Measurements from ENCODE around the gene CTPS1.

Gene CTPS1

DNA sequence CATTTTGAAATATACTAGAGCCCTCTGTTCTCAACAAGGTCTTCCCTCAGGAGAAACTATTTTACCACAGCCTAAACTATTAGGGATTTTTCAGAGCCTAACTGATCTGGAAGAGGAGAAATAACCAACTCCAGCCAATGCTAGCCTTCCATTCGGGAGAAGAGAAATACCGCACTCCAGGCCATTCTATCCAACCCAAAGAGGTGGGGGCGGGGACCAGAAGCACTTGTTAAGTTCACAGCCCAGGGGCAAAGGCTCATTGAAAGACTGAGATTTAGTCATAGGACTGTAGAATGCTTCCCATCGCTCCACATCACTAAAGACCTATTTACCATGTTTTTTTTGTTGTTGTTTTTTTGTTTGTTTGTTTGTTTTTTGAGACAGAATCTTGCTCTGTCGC, 77.4 kb downstream of the CTPS1 start:
- no peak overlapping the region for H3K4me3 ChIP-seq (replicated peaks; ENCODE audit: insufficient read depth, low read length)
- H3K27me3 ChIP-seq (ENCODE audit: insufficient read depth, poor library complexity, severe bottlenecking), result no peaks in the 10 kb centered on the region
- no peak for DNase-seq (ENCODE audit: low read depth in 1 of 2, low spot score in 1 of 2)
- no peak overlapping the region for H3K27ac ChIP-seq (replicated peaks)
- no peak for TF ChIP-seq SPI1 (IDR thresholded peaks at IDR 0.05; ENCODE audit: borderline replicate concordance, low read depth)
- TF ChIP-seq, protein P1, sequence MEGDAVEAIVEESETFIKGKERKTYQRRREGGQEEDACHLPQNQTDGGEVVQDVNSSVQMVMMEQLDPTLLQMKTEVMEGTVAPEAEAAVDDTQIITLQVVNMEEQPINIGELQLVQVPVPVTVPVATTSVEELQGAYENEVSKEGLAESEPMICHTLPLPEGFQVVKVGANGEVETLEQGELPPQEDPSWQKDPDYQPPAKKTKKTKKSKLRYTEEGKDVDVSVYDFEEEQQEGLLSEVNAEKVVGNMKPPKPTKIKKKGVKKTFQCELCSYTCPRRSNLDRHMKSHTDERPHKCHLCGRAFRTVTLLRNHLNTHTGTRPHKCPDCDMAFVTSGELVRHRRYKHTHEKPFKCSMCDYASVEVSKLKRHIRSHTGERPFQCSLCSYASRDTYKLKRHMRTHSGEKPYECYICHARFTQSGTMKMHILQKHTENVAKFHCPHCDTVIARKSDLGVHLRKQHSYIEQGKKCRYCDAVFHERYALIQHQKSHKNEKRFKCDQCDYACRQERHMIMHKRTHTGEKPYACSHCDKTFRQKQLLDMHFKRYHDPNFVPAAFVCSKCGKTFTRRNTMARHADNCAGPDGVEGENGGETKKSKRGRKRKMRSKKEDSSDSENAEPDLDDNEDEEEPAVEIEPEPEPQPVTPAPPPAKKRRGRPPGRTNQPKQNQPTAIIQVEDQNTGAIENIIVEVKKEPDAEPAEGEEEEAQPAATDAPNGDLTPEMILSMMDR (IDR thresholded peaks at IDR 0.05; ENCODE audit: insufficient read depth, low read length), result no peak
- TF ChIP-seq GABPA (IDR thresholded peaks at IDR 0.05; ENCODE audit: low read depth), result no peak
- TF ChIP-seq, protein P2, sequence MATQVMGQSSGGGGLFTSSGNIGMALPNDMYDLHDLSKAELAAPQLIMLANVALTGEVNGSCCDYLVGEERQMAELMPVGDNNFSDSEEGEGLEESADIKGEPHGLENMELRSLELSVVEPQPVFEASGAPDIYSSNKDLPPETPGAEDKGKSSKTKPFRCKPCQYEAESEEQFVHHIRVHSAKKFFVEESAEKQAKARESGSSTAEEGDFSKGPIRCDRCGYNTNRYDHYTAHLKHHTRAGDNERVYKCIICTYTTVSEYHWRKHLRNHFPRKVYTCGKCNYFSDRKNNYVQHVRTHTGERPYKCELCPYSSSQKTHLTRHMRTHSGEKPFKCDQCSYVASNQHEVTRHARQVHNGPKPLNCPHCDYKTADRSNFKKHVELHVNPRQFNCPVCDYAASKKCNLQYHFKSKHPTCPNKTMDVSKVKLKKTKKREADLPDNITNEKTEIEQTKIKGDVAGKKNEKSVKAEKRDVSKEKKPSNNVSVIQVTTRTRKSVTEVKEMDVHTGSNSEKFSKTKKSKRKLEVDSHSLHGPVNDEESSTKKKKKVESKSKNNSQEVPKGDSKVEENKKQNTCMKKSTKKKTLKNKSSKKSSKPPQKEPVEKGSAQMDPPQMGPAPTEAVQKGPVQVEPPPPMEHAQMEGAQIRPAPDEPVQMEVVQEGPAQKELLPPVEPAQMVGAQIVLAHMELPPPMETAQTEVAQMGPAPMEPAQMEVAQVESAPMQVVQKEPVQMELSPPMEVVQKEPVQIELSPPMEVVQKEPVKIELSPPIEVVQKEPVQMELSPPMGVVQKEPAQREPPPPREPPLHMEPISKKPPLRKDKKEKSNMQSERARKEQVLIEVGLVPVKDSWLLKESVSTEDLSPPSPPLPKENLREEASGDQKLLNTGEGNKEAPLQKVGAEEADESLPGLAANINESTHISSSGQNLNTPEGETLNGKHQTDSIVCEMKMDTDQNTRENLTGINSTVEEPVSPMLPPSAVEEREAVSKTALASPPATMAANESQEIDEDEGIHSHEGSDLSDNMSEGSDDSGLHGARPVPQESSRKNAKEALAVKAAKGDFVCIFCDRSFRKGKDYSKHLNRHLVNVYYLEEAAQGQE (IDR thresholded peaks at IDR 0.05; ENCODE audit: insufficient replicate concordance, low read depth), result no peak
- no peak for TF ChIP-seq POLR2AphosphoS5 (IDR thresholded peaks at IDR 0.05; ENCODE audit: low read depth)

Measured in HL-60 (cell line).